Measurements from ENCODE around the gene KIAA0753. TPM values are rescaled to one million over a fixed set of nuclear protein-coding genes. Genes with fewer than 3 reads are reported as not detected.
A peak's percentile ranks its signal among the peaks of the same experiment; 100 is the strongest.

Gene KIAA0753
- total RNA-seq, 4 donors from 2014 or later: 33.9 to 58.8 (median 40.2) TPM

- ATAC-seq: no peak
- Histone ChIP-seq H3K9me3 (no peaks in the 10 kb centered on the region), H3K27ac (no peak overlapping the region), H3K4me3 (no peak overlapping the region), H3K36me3 (peaks cover 6 to 69% of the 10 kb centered on the region in 2 donors), H3K27me3 (no peaks in the 10 kb centered on the region), H3K4me1 (peaks cover 0 to 2% (median 0%) of the 10 kb centered on the region in 3 donors)
- 97 to 100% methylated on average over 2 to 5 of the region's 5 CpGs for WGBS, 2 donors (ENCODE audit: low coverage in 1 of 2)
- no peak for TF ChIP-seq POLR2A (IDR thresholded peaks at IDR 0.05)
- no peak for TF ChIP-seq EP300 (IDR thresholded peaks at IDR 0.05)
- no peak for TF ChIP-seq CTCF (IDR thresholded peaks at IDR 0.05)
- TF ChIP-seq POLR2AphosphoS5 (IDR thresholded peaks at IDR 0.05): no peak
Observed at GRCh38 chr17:6610011-6610410, 30.5 kb downstream of the KIAA0753 start.

- H3K4me3 ChIP-seq: no peak overlapping the region
- no peaks in the 10 kb centered on the region for H3K27me3 ChIP-seq
- peaks cover 6 to 78% of the 10 kb centered on the region in 2 donors for H3K36me3 ChIP-seq
- H3K27ac ChIP-seq: no peak overlapping the region
- ATAC-seq: no peak
- 80 to 92% methylated on average over 1 to 3 of the region's 3 CpGs for WGBS, 2 donors (ENCODE audit: low coverage in 1 of 2)
- peaks cover 0 to 12% (median 5%) of the 10 kb centered on the region in 3 donors for H3K4me1 ChIP-seq
- no peaks in the 10 kb centered on the region for H3K9me3 ChIP-seq
- TF ChIP-seq POLR2AphosphoS5 (IDR thresholded peaks at IDR 0.05): no peak
- TF ChIP-seq EP300 (IDR thresholded peaks at IDR 0.05): no peak
- no peak for TF ChIP-seq POLR2A (IDR thresholded peaks at IDR 0.05)
- TF ChIP-seq CTCF (IDR thresholded peaks at IDR 0.05): no peak
Observed at GRCh38 chr17:6608321-6608720, 32.2 kb downstream of the KIAA0753 start.

- WGBS, 2 donors (ENCODE audit: low coverage in 1 of 2): 58% methylated on average over 4 of the region's 6 CpGs; no CpG with 5 or more reads in 1 of the 2 donors
- no peak for TF ChIP-seq EP300 (IDR thresholded peaks at IDR 0.05)
- no peak for TF ChIP-seq POLR2AphosphoS5 (IDR thresholded peaks at IDR 0.05)
- no peak for TF ChIP-seq POLR2A (IDR thresholded peaks at IDR 0.05)
- peaks cover 0 to 21% (median 9%) of the 10 kb centered on the region in 3 donors for H3K4me1 ChIP-seq
- no peaks in the 10 kb centered on the region for H3K9me3 ChIP-seq
- peaks cover 6 to 80% of the 10 kb centered on the region in 2 donors for H3K36me3 ChIP-seq
- no peak for ATAC-seq
- no peak overlapping the region for H3K4me3 ChIP-seq
- H3K27me3 ChIP-seq: no peaks in the 10 kb centered on the region
- no peak overlapping the region for H3K27ac ChIP-seq
Observed at GRCh38 chr17:6605142-6605541, 35.4 kb downstream of the KIAA0753 start.

DNA sequence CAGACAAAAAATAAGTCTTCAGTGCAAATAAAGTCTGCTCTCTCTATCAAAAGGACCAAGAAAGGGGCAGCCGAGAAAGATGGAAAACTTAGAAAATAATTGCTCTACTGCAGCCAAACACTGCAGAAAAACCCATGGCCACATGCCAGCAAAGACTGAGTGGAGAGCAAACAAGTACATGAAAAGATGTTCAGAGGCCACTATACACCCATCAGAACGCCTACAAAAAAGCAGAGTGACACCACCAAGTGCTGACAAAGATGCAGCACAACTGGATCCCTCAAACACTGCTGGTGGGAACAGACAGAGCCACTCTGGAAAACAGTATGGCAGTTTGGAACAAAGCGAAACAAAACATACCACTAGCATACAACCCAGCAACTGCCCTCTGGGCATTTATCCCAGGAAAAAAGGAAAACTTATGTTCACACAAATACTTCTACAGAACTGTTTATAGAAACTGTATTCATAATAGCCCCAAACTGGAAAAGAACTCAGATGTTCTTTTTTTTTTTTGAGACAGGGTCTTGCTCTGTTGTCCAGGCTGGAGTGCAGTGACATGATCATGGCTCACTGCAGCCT, 36.7 kb downstream of the KIAA0753 start:
- Histone ChIP-seq H3K27ac (peak overlapping the region; percentile 13 to 58 (median 34)), H3K9me3 (no peaks in the 10 kb centered on the region), H3K4me3 (no peak overlapping the region), H3K4me1 (peaks cover 0 to 31% (median 21%) of the 10 kb centered on the region in 3 donors), H3K36me3 (peaks cover 0 to 79% of the 10 kb centered on the region in 2 donors), H3K27me3 (no peaks in the 10 kb centered on the region)
- no peak for ATAC-seq
- no peak for TF ChIP-seq CTCF (IDR thresholded peaks at IDR 0.05)
- no peak for TF ChIP-seq POLR2AphosphoS5 (IDR thresholded peaks at IDR 0.05)
- TF ChIP-seq POLR2A (IDR thresholded peaks at IDR 0.05): no peak
- no peak for TF ChIP-seq EP300 (IDR thresholded peaks at IDR 0.05)
- 20 to 34% methylated on average over 3 of the region's 3 CpGs for WGBS, 2 donors (ENCODE audit: low coverage in 1 of 2)

DNA sequence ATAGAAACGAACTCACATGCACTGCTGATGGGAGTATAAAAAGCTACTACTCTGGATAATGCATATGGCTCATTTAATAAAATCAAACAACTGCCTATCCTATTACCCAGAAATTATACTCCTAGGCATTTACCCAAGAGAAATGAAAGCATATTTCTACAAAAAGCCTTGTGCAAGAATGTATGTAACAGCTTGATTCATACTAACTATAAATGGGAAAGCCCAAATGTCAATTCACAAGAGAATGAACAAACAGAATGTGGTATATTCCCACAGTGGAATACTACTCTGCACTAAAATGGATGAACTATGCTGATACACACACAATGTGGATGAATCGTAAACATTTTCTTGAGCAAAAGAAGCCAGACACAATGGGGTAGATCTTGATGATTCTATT, 38.4 kb downstream of the KIAA0753 start:
- peaks cover 0 to 46% (median 26%) of the 10 kb centered on the region in 3 donors for H3K4me1 ChIP-seq
- H3K27ac ChIP-seq: no peak overlapping the region
- no peaks in the 10 kb centered on the region for H3K9me3 ChIP-seq
- H3K4me3 ChIP-seq: no peak overlapping the region
- whole genome bisulfite sequencing, 2 donors (ENCODE audit: low coverage in 1 of 2): 79 to 90% methylated on average over 2 of the region's 2 CpGs
- H3K36me3 ChIP-seq: peaks cover 0 to 78% of the 10 kb centered on the region in 2 donors
- H3K27me3 ChIP-seq: no peaks in the 10 kb centered on the region
- ATAC-seq: no peak
- TF ChIP-seq EP300 (IDR thresholded peaks at IDR 0.05) (no peak), CTCF (IDR thresholded peaks at IDR 0.05) (no peak), POLR2A (IDR thresholded peaks at IDR 0.05) (no peak), POLR2AphosphoS5 (IDR thresholded peaks at IDR 0.05) (no peak)

Measured in gastroesophageal sphincter (tissue), 4 donors.